GM12878 (cell line): Measurements from ENCODE around the gene HS1BP3. TPM values are rescaled to one million over a fixed set of nuclear protein-coding genes. Genes with fewer than 3 reads are reported as not detected.

Experiments
- ATAC-seq: fragments of 200-7000 bp; cut with Tn5 transposase; 3 replicates; pipeline ENCODE4 v1.9.1; 2020; ENCODE audit warnings: mild to moderate bottlenecking, moderate library complexity
- BruUV-seq: library from RNA; stranded (reverse); fragments of 400-500 nt; replicated peaks from 2 replicates; lab custom pipeline; 2021; lab: Mats Ljungman, UMichigan
- CTCF ChIA-PET: fragments of 300-600 bp; sonication (Branson Sonifier 250); formaldehyde crosslinking; extraction: SDS; loops from one replicate; lab custom pipeline; 2021; ENCODE audit warnings: inconsistent platforms; lab: Yijun Ruan, JAX
- POLR2A ChIA-PET: fragments of 350-600 bp; formaldehyde crosslinking; extraction: SDS; loops from one replicate; lab custom pipeline; 2021; ENCODE audit warnings: inconsistent platforms; lab: Charles Lee
- RAD21 ChIA-PET: fragments of 300-600 bp; sonication (Branson Sonifier 250); formaldehyde crosslinking; loops from one replicate; lab custom pipeline; 2023; ENCODE audit warnings: antibody characterized with exemption; ENCODE audit not compliant: unreplicated experiment; lab: Charles Lee
- SMC1A ChIA-PET: fragments of 300-600 bp; sonication (Branson Sonifier 250); formaldehyde crosslinking; loops from one replicate; lab custom pipeline; 2023; ENCODE audit not compliant: unreplicated experiment, uncharacterized antibody; lab: Charles Lee
- DNase-seq: peaks from one replicate; pipeline ENCODE4 v3.0.0-alpha.2; 2011; ENCODE audit warnings: low read depth, low spot score
- FAIRE-seq: peaks from 3 replicates; lab custom pipeline; 2011; peaks lifted over from hg19 to GRCh38; lab: Jason Lieb, UNC
- H2AFZ ChIP-seq: 2 replicates; pipeline ENCODE4 v1.6.0; 2011; ENCODE audit warnings: low read depth, low read length, control low read depth; ENCODE audit not compliant: control insufficient read depth
- H3K27ac ChIP-seq: 2 replicates; pipeline ENCODE4 v1.5.1; 2011; ENCODE audit warnings: control low read depth; ENCODE audit not compliant: control insufficient read depth, insufficient read depth
- H3K27me3 ChIP-seq, 2 experiments: replicated peaks in 1 of 2; 2 replicates each; pipeline versions ENCODE4 v1.6.0 to v1.6.1; 2011; ENCODE audit warnings: low read length in 1 of 2; ENCODE audit not compliant: control insufficient read depth in 2 of 2, insufficient read depth in 2 of 2
- H3K36me3 ChIP-seq, 2 experiments: 2 replicates each; pipeline ENCODE4 v1.5.1; 2011; ENCODE audit warnings: low read length in 1 of 2; ENCODE audit not compliant: control insufficient read depth in 2 of 2, insufficient read depth in 2 of 2
- H3K4me1 ChIP-seq: 2 replicates; pipeline ENCODE4 v1.6.1; 2011; ENCODE audit warnings: mild to moderate bottlenecking, low read length, moderate library complexity, mixed read lengths; ENCODE audit not compliant: control insufficient read depth, insufficient read depth
- H3K4me2 ChIP-seq: 2 replicates; pipeline ENCODE4 v1.6.0; 2011; ENCODE audit warnings: control low read depth; ENCODE audit not compliant: control insufficient read depth, insufficient read depth
- H3K4me3 ChIP-seq: fragments of 200-600 bp; sonication (generic); 2 replicates; pipeline ENCODE4 v1.5.1; 2016
- H3K79me2 ChIP-seq: 2 replicates; pipeline ENCODE4 v1.6.0; 2011; ENCODE audit warnings: low read length; ENCODE audit not compliant: control insufficient read depth, insufficient read depth
- H3K9ac ChIP-seq: 2 replicates; pipeline ENCODE4 v1.8.0; 2011; ENCODE audit warnings: low read length, control low read depth, mixed read lengths; ENCODE audit not compliant: control insufficient read depth, insufficient read depth
- H3K9me3 ChIP-seq: replicated peaks from 3 replicates; pipeline ENCODE4 v1.5.1; 2011; ENCODE audit warnings: mild to moderate bottlenecking, low read length; ENCODE audit not compliant: control insufficient read depth, insufficient read depth
- H4K20me1 ChIP-seq: 2 replicates; pipeline ENCODE4 v1.6.0; 2011; ENCODE audit not compliant: control insufficient read depth, insufficient read depth
- ATF3 ChIP-seq: IDR thresholded peaks from 2 replicates; pipeline ENCODE4 v1.6.1; 2011; ENCODE audit warnings: low read depth, mild to moderate bottlenecking, low read length, moderate library complexity, borderline replicate concordance; ENCODE audit errors: extremely low read depth
- BHLHE40 ChIP-seq, 2 experiments: fragments of 450-650 bp in 1 of 2; IDR thresholded peaks; 2 replicates each; pipeline ENCODE4 v1.6.1; 2011 to 2017; ENCODE audit warnings: low read depth in 2 of 2, borderline replicate concordance in 1 of 2, improper control_type of control experiment in 1 of 2, low read length in 1 of 2, mild to moderate bottlenecking in 1 of 2
- CHD4 ChIP-seq: fragments of 200-600 bp; sonication (generic); IDR thresholded peaks from 2 replicates; pipeline ENCODE4 v1.6.1; 2016; ENCODE audit warnings: mild to moderate bottlenecking
- DPF2 ChIP-seq: fragments of 450-650 bp; IDR thresholded peaks from 2 replicates; pipeline ENCODE4 v1.6.1; 2017; ENCODE audit warnings: mild to moderate bottlenecking
- E2F4 ChIP-seq: IDR thresholded peaks from 2 replicates; pipeline ENCODE4 v1.6.1; 2012; ENCODE audit warnings: low read depth, low read length, improper control_type of control experiment
- ETV6 ChIP-seq, 2 experiments: fragments of 450-650 bp in 1 of 2; IDR thresholded peaks in 1 of 2; conservative IDR thresholded peaks in 1 of 2; 2 replicates each; pipeline ENCODE4 v1.6.1; 2014; ENCODE audit warnings: antibody characterized with exemption in 1 of 2, borderline replicate concordance in 1 of 2, low read depth in 1 of 2, mild to moderate bottlenecking in 1 of 2, moderate library complexity in 1 of 2
- KAT2A ChIP-seq: conservative IDR thresholded peaks from 2 replicates; pipeline ENCODE4 v1.6.1; 2011; ENCODE audit warnings: low read depth, low read length; ENCODE audit not compliant: control insufficient read depth
- MEF2B ChIP-seq: fragments of 450-650 bp; IDR thresholded peaks from 2 replicates; pipeline ENCODE4 v1.6.1; 2018; ENCODE audit warnings: mild to moderate bottlenecking, moderate library complexity; ENCODE audit not compliant: partially characterized antibody, poor library complexity, severe bottlenecking
- NKRF ChIP-seq: fragments of 450-650 bp; conservative IDR thresholded peaks from 2 replicates; pipeline ENCODE4 v1.6.1; 2017; ENCODE audit warnings: mild to moderate bottlenecking, moderate library complexity
- NRF1 ChIP-seq: conservative IDR thresholded peaks from 2 replicates; pipeline ENCODE4 v1.6.1; 2011; ENCODE audit warnings: mild to moderate bottlenecking, low read depth, low read length, improper control_type of control experiment
- POLR2AphosphoS5 ChIP-seq: IDR thresholded peaks from 2 replicates; pipeline ENCODE4 v1.6.1; 2011; ENCODE audit warnings: mild to moderate bottlenecking, low read length, inconsistent platforms
- SP1 ChIP-seq: IDR thresholded peaks from one replicate; pipeline ENCODE4 v1.6.1; 2011; ENCODE audit warnings: low read depth, low read length
- SREBF2 ChIP-seq: IDR thresholded peaks from 2 replicates; pipeline ENCODE4 v1.6.1; 2012; ENCODE audit warnings: mild to moderate bottlenecking, low read length
- TAF1 ChIP-seq: IDR thresholded peaks from 2 replicates; pipeline ENCODE4 v1.6.1; 2011; ENCODE audit warnings: mild to moderate bottlenecking, low read depth, low read length, borderline replicate concordance
- ZNF274 ChIP-seq: IDR thresholded peaks from one replicate; pipeline ENCODE4 v1.8.0; 2011; ENCODE audit not compliant: insufficient read length, insufficient read depth
- ZSCAN29 ChIP-seq: fragments of 450-650 bp; IDR thresholded peaks from 2 replicates; pipeline ENCODE4 v1.6.1; 2017; ENCODE audit warnings: mild to moderate bottlenecking, moderate library complexity
- WGBS: methylation state at CpG from one replicate; pipeline ENCODE4 v1.1.6; 2016; ENCODE audit warnings: low lambda C conversion rate; ENCODE audit not compliant: insufficient replicate concordance, insufficient coverage; ENCODE audit errors: missing lambda C conversion rate; 5-methylcytosine and 5-hydroxymethylcytosine counted together
- in situ Hi-C: fragments of 300-500 bp; cut with MboI; formaldehyde crosslinking; loops from 9 replicates; pipeline ENCODE4 v1.14.3; 2018; ENCODE audit warnings: mixed read lengths
- intact Hi-C: fragments of 100-400 bp; cut with micrococcal nuclease; formaldehyde crosslinking; loops from one replicate; pipeline ENCODE4 v1.14.2; 2022; ENCODE audit not compliant: unreplicated experiment
- polyA plus RNA-seq, 11 experiments: library from polyadenylated mRNA; depleted of rRNA in 4 of 11; unstranded in 6 of 11; stranded (reverse) in 5 of 11; fragments of >200 nt; fragmentation: Nextera tagmentation in 4 of 11; fragmentation: Illumina TruSeq in 1 of 11; extraction: Ambion mirVana in 4 of 11; extraction: Trizol in 1 of 11; gene quantifications; 1 replicate in 1 of 11; 2 replicates in 10 of 11; pipeline versions ENCODE4 v1.2.1 to v1.2.3, GENCODE V29; 2011 to 2016; ENCODE audit warnings: inconsistent platforms in 2 of 11, missing spikeins in 2 of 11, low read depth in 1 of 11
- total RNA-seq, 4 experiments: library from RNA; depleted of rRNA in 3 of 4; stranded (reverse); fragments of >200 nt in 3 of 4; fragmentation: Illumina TruSeq in 1 of 4; extraction: Trizol in 1 of 4; gene quantifications; 2 replicates each; pipeline versions ENCODE4 v1.2.1 to v1.2.3, GENCODE V29; 2013 to 2021
- TF ChIP-seq, protein P1 (sequence below): fragments of 450-650 bp; IDR thresholded peaks from 2 replicates; pipeline ENCODE4 v1.6.1; 2017; ENCODE audit warnings: low read depth, mild to moderate bottlenecking, moderate library complexity

The HS1BP3 gene
- total and polyA plus RNA-seq, 10 of the 15 experiments (the other 5 are each of a cell fraction or from before 2014, with no cell fraction given) = 0.47 to 7.2 (median 4.6) TPM

DNA sequence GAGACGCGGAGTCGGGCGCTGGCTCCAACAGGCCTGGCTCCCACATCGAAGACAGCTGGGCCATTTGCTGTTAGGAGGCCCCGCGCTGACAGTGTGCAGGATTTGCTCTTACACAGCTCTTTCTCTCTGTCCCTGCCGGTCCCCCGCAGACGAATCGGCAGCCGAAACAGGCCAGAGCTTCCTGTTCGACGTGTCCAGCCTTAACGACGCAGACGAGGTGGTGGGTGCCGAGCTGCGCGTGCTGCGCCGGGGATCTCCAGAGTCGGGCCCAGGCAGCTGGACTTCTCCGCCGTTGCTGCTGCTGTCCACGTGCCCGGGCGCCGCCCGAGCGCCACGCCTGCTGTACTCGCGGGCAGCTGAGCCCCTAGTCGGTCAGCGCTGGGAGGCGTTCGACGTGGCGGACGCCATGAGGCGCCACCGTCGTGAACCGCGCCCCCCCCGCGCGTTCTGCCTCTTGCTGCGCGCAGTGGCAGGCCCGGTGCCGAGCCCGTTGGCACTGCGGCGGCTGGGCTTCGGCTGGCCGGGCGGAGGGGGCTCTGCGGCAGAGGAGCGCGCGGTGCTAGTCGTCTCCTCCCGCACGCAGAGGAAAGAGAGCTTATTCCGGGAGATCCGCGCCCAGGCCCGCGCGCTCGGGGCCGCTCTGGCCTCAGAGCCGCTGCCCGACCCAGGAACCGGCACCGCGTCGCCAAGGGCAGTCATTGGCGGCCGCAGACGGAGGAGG lies 19.6 kb upstream of the HS1BP3 start:
- WGBS = 98% methylated on average over 50 of the region's 83 CpGs
- no peaks in the 10 kb centered on the region for H3K79me2 ChIP-seq
- FAIRE-seq = no peak
- ATAC-seq = no peak
- H3K4me2 ChIP-seq = no peak overlapping the region
- H3K4me1 ChIP-seq = peaks cover 18% of the 10 kb centered on the region
- CTCF ChIA-PET = no interaction called here
- no peak overlapping the region for H3K27ac ChIP-seq
- in situ Hi-C loops (loop anchor here (25.0 kb wide), 1 partner anchor 442 kb away; the partner anchor contains the start of gene TDRD15), intact Hi-C loops (no loop called here)
- BruUV-seq = no TSS peak
- SMC1A ChIA-PET = no interaction called here
- H3K9ac ChIP-seq = no peak overlapping the region
- H4K20me1 ChIP-seq = no peaks in the 10 kb centered on the region
- peaks cover 17 to 24% of the 10 kb centered on the region in 2 experiments for H3K27me3 ChIP-seq
- TF ChIP-seq KAT2A (no peak), ZNF274 (no peak), MEF2B (no peak), NKRF (no peak), SP1 (no peak), BHLHE40 (IDR thresholded peaks at IDR 0.05; ENCODE audit: borderline replicate concordance in 1 of 2, low read depth in 2 of 2, low read length in 1 of 2) (no peak), ETV6 (conservative IDR thresholded peaks at IDR 0.05 in 1 of 2, IDR thresholded peaks at IDR 0.05 in 1 of 2; ENCODE audit: borderline replicate concordance in 1 of 2, low read depth in 1 of 2) (no peak), NRF1 (no peak), E2F4 (no peak), CHD4 (no peak), ATF3 (no peak), DPF2 (no peak), POLR2AphosphoS5 (no peak), TAF1 (no peak), SREBF2 (no peak), ZSCAN29 (no peak)
- TF ChIP-seq, protein P1, sequence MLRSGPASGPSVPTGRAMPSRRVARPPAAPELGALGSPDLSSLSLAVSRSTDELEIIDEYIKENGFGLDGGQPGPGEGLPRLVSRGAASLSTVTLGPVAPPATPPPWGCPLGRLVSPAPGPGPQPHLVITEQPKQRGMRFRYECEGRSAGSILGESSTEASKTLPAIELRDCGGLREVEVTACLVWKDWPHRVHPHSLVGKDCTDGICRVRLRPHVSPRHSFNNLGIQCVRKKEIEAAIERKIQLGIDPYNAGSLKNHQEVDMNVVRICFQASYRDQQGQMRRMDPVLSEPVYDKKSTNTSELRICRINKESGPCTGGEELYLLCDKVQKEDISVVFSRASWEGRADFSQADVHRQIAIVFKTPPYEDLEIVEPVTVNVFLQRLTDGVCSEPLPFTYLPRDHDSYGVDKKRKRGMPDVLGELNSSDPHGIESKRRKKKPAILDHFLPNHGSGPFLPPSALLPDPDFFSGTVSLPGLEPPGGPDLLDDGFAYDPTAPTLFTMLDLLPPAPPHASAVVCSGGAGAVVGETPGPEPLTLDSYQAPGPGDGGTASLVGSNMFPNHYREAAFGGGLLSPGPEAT = no peak
- H3K9me3 ChIP-seq = no peaks in the 10 kb centered on the region; the same call in 2 of the 3 replicates
- H3K36me3 ChIP-seq = no peaks in the 10 kb centered on the region
- H3K4me3 ChIP-seq = no peak overlapping the region
- DNase-seq = no peak
- no peak overlapping the region for H2AFZ ChIP-seq
- POLR2A ChIA-PET = no interaction called here
- RAD21 ChIA-PET = no interaction called here
